H1 (cell line): ENCODE measurements around the gene REPS1. TPM values are rescaled to one million over a fixed set of nuclear protein-coding genes. Genes with fewer than 3 reads are reported as not detected.

Experiments
- CTCF ChIA-PET: fragments of 300-600 bp; sonication (Branson Sonifier 250); formaldehyde crosslinking; loops from one replicate; lab custom pipeline; 2021; ENCODE audit not compliant: partially characterized antibody; lab: Charles Lee
- POLR2A ChIA-PET: fragments of 300-600 bp; sonication (Branson Sonifier 250); formaldehyde crosslinking; loops from one replicate; lab custom pipeline; 2021; ENCODE audit warnings: inconsistent platforms; ENCODE audit not compliant: partially characterized antibody; lab: Charles Lee
- DNase-seq, 2 experiments: peaks; one replicate each; pipeline versions ENCODE4 v3.0.0 to v3.0.0-alpha.2; 2010 to 2022; ENCODE audit warnings: low spot score in 2 of 2, low read depth in 1 of 2, mixed read lengths in 1 of 2
- FAIRE-seq: peaks from 2 replicates; lab custom pipeline; 2011; peaks lifted over from hg19 to GRCh38; lab: Jason Lieb, UNC
- H2AFZ ChIP-seq: 2 replicates; pipeline ENCODE4 v1.8.1; 2012; ENCODE audit warnings: low read length, inconsistent platforms
- H2AK5ac ChIP-seq: 2 replicates; pipeline ENCODE4 v1.6.1; 2013; ENCODE audit warnings: low read depth, low read length
- H2BK120ac ChIP-seq: replicated peaks from 2 replicates; pipeline ENCODE3; 2013; ENCODE audit warnings: low read depth, low read length, inconsistent platforms
- H2BK12ac ChIP-seq: 2 replicates; pipeline ENCODE4 v1.6.1; 2013; ENCODE audit warnings: low read depth, low read length
- H2BK15ac ChIP-seq: 2 replicates; pipeline ENCODE4 v1.6.1; 2013; ENCODE audit warnings: low read length
- H2BK20ac ChIP-seq: 2 replicates; pipeline ENCODE4 v1.6.1; 2013; ENCODE audit warnings: low read length
- H2BK5ac ChIP-seq: 2 replicates; pipeline ENCODE4 v1.6.1; 2013; ENCODE audit warnings: low read depth, low read length
- H3K14ac ChIP-seq: 2 replicates; pipeline ENCODE4 v1.6.1; 2013; ENCODE audit warnings: inconsistent platforms; ENCODE audit not compliant: insufficient read length
- H3K18ac ChIP-seq: 2 replicates; pipeline ENCODE4 v1.6.1; 2013; ENCODE audit warnings: low read length; ENCODE audit errors: extremely low read depth
- H3K23ac ChIP-seq: 2 replicates; pipeline ENCODE4 v1.6.1; 2013; ENCODE audit warnings: inconsistent platforms; ENCODE audit not compliant: insufficient read length
- H3K23me2 ChIP-seq: 2 replicates; pipeline ENCODE4 v1.6.1; 2013; ENCODE audit warnings: low read depth, low read length
- H3K27ac ChIP-seq: 2 replicates; pipeline ENCODE4 v1.6.1; 2011; ENCODE audit warnings: low read depth, low read length, inconsistent platforms
- H3K27me3 ChIP-seq, 4 experiments: replicated peaks in 1 of 4; 1 replicate in 1 of 4; 2 replicates in 3 of 4; pipeline versions ENCODE4 v1.6.1 to v1.8.1; 2011 to 2013; ENCODE audit warnings: low read length in 3 of 4, mild to moderate bottlenecking in 3 of 4, inconsistent platforms in 2 of 4, mixed read lengths in 2 of 4, moderate library complexity in 1 of 4; ENCODE audit not compliant: control insufficient read depth in 3 of 4, insufficient read depth in 3 of 4; ENCODE audit errors: extremely low read depth in 1 of 4
- H3K36me3 ChIP-seq, 4 experiments: 2 replicates each; pipeline versions ENCODE4 v1.6.1 to v1.8.1; 2011 to 2013; ENCODE audit warnings: mild to moderate bottlenecking in 4 of 4, low read length in 3 of 4, moderate library complexity in 2 of 4, control low read depth in 1 of 4, inconsistent platforms in 1 of 4; ENCODE audit not compliant: insufficient read depth in 4 of 4, control insufficient read depth in 2 of 4
- H3K4ac ChIP-seq: replicated peaks from 2 replicates; pipeline ENCODE3; 2013; ENCODE audit warnings: low read length, low read depth, mixed read lengths, inconsistent platforms; ENCODE audit not compliant: insufficient read length
- H3K4me1 ChIP-seq, 4 experiments: replicated peaks in 1 of 4; 1 replicate in 1 of 4; 2 replicates in 3 of 4; pipeline versions ENCODE4 v1.6.1 to v1.8.1; 2011 to 2013; ENCODE audit warnings: low read length in 3 of 4, inconsistent platforms in 2 of 4, mixed read lengths in 1 of 4; ENCODE audit not compliant: insufficient read depth in 4 of 4, control insufficient read depth in 3 of 4
- H3K4me2 ChIP-seq, 2 experiments: 2 replicates each; pipeline versions ENCODE4 v1.6.1 to v1.8.1; 2011 to 2013; ENCODE audit warnings: low read depth in 2 of 2, low read length in 2 of 2, control low read depth in 1 of 2, inconsistent platforms in 1 of 2, mild to moderate bottlenecking in 1 of 2; ENCODE audit not compliant: insufficient read depth in 1 of 2
- H3K4me3 ChIP-seq, 4 experiments: fragments of 200-600, 300-600 bp in 1 of 4; sonication (generic), shearing (Covaris generic), sonication (Bioruptor Twin) in 1 of 4; 2 replicates each; pipeline versions ENCODE4 v1.5.1 to v1.8.1; 2011 to 2016; ENCODE audit warnings: low read length in 4 of 4, low read depth in 3 of 4, control low read depth in 2 of 4, inconsistent platforms in 2 of 4, mild to moderate bottlenecking in 2 of 4, mixed read lengths in 1 of 4, moderate library complexity in 1 of 4; ENCODE audit not compliant: insufficient read depth in 2 of 4; ENCODE audit errors: extremely low read depth in 1 of 4
- H3K56ac ChIP-seq: replicated peaks from 2 replicates; pipeline ENCODE3; 2013; ENCODE audit warnings: low read depth, mild to moderate bottlenecking, mixed read lengths, low read length, inconsistent platforms; ENCODE audit not compliant: insufficient read length
- H3K79me1 ChIP-seq: 2 replicates; pipeline ENCODE4 v1.6.1; 2013; ENCODE audit warnings: low read depth, low read length, control low read depth
- H3K79me2 ChIP-seq, 2 experiments: 2 replicates each; pipeline versions ENCODE4 v1.6.1 to v1.8.1; 2012 to 2013; ENCODE audit warnings: low read length in 2 of 2, mild to moderate bottlenecking in 2 of 2, inconsistent platforms in 1 of 2; ENCODE audit not compliant: insufficient read depth in 2 of 2, control insufficient read depth in 1 of 2
- H3K9ac ChIP-seq, 4 experiments: replicated peaks in 1 of 4; 1 replicate in 1 of 4; 2 replicates in 3 of 4; pipeline versions ENCODE4 v1.6.1 to v1.8.1; 2011 to 2013; ENCODE audit warnings: low read depth in 3 of 4, low read length in 3 of 4, control low read depth in 2 of 4, mild to moderate bottlenecking in 2 of 4, moderate library complexity in 2 of 4, inconsistent platforms in 1 of 4; ENCODE audit errors: extremely low read depth in 1 of 4
- H3K9me3 ChIP-seq, 2 experiments: 2 replicates each; pipeline versions ENCODE4 v1.6.1 to v1.8.1; 2012 to 2013; ENCODE audit warnings: mild to moderate bottlenecking in 2 of 2, moderate library complexity in 2 of 2, control low read depth in 1 of 2, inconsistent platforms in 1 of 2, low read depth in 1 of 2, low read length in 1 of 2, mixed read lengths in 1 of 2; ENCODE audit not compliant: insufficient read depth in 2 of 2
- H4K20me1 ChIP-seq, 2 experiments: replicated peaks in 1 of 2; 2 replicates each; pipeline versions ENCODE3 to v1.8.1; 2011 to 2013; ENCODE audit warnings: inconsistent platforms in 2 of 2, low read length in 2 of 2, mild to moderate bottlenecking in 1 of 2; ENCODE audit not compliant: insufficient read depth in 2 of 2, control insufficient read depth in 1 of 2
- H4K5ac ChIP-seq: 2 replicates; pipeline ENCODE4 v1.6.1; 2013; ENCODE audit warnings: low read length, low read depth, mixed read lengths, inconsistent platforms; ENCODE audit not compliant: insufficient read length
- H4K8ac ChIP-seq: 2 replicates; pipeline ENCODE4 v1.8.0; 2013; ENCODE audit warnings: mild to moderate bottlenecking, moderate library complexity, low read length, inconsistent platforms; ENCODE audit not compliant: insufficient read depth; ENCODE audit errors: extremely low read depth
- H4K91ac ChIP-seq: replicated peaks from 2 replicates; pipeline ENCODE3; 2013; ENCODE audit warnings: low read length, mixed read lengths, inconsistent platforms; ENCODE audit not compliant: insufficient read length
- CHD2 ChIP-seq: IDR thresholded peaks from 2 replicates; pipeline ENCODE4 v1.6.1; 2012; ENCODE audit warnings: low read length, improper control_type of control experiment
- EZH2 ChIP-seq: fragments of 200-600 bp; sonication (generic); IDR thresholded peaks from 2 replicates; pipeline ENCODE4 v1.7.1; 2012; ENCODE audit warnings: low read depth, mild to moderate bottlenecking, moderate library complexity, low read length, inconsistent platforms; ENCODE audit not compliant: severe bottlenecking
- FOSL1 ChIP-seq: IDR thresholded peaks from 2 replicates; pipeline ENCODE4 v1.6.1; 2011; ENCODE audit warnings: mild to moderate bottlenecking, low read depth, low read length, moderate library complexity; ENCODE audit not compliant: insufficient read depth
- HDAC2 ChIP-seq, 2 experiments: fragments of 300-600 bp in 1 of 2; sonication (generic) in 1 of 2; IDR thresholded peaks; 2 replicates each; pipeline ENCODE4 v1.6.1; 2011 to 2012; ENCODE audit warnings: low read depth in 2 of 2, low read length in 2 of 2, mild to moderate bottlenecking in 2 of 2, moderate library complexity in 2 of 2, borderline replicate concordance in 1 of 2, inconsistent platforms in 1 of 2
- KDM4A ChIP-seq: IDR thresholded peaks from one replicate; pipeline ENCODE4 v1.7.1; 2012; ENCODE audit warnings: low read depth, mild to moderate bottlenecking, moderate library complexity, low read length, inconsistent platforms; ENCODE audit not compliant: severe bottlenecking
- KDM5A ChIP-seq: fragments of 200-600 bp; IDR thresholded peaks from 2 replicates; pipeline ENCODE4 v1.7.1; 2012; ENCODE audit warnings: mild to moderate bottlenecking, low read length, inconsistent platforms, mixed read lengths
- RAD21 ChIP-seq, 2 experiments: IDR thresholded peaks in 1 of 2; conservative IDR thresholded peaks in 1 of 2; 2 replicates each; pipeline ENCODE4 v1.6.1; 2011; ENCODE audit warnings: low read depth in 2 of 2, low read length in 2 of 2, improper control_type of control experiment in 1 of 2, inconsistent platforms in 1 of 2, mild to moderate bottlenecking in 1 of 2, moderate library complexity in 1 of 2
- RBBP5 ChIP-seq: IDR thresholded peaks from 2 replicates; pipeline ENCODE4 v1.7.1; 2012; ENCODE audit warnings: low read depth, mild to moderate bottlenecking, inconsistent platforms, low read length, moderate library complexity, borderline replicate concordance
- TAF1 ChIP-seq: IDR thresholded peaks from 2 replicates; pipeline ENCODE4 v1.6.1; 2011; ENCODE audit warnings: mild to moderate bottlenecking, low read depth, low read length
- WGBS, 2 experiments: shearing (Covaris generic) in 1 of 2; methylation state at CpG; one replicate each; pipeline versions ENCODE4 v1.1.6 to v1.1.7; 2013 to 2015; ENCODE audit warnings: low lambda C conversion rate in 2 of 2, mixed read lengths in 2 of 2, inconsistent platforms in 1 of 2, low coverage in 1 of 2, missing lambda C conversion rate in 1 of 2; ENCODE audit not compliant: insufficient replicate concordance in 2 of 2, insufficient coverage in 1 of 2, insufficient read length in 1 of 2; ENCODE audit errors: extremely low coverage in 1 of 2, missing lambda C conversion rate in 1 of 2; 5-methylcytosine and 5-hydroxymethylcytosine counted together
- polyA plus RNA-seq, 7 experiments: library from polyadenylated mRNA; depleted of rRNA in 3 of 7; stranded (reverse) in 5 of 7; unstranded in 2 of 7; fragments of >200 nt in 5 of 7; fragments of 200-250 nt in 2 of 7; gene quantifications; 1 replicate in 5 of 7; 2 replicates in 1 of 7; 4 replicates in 1 of 7; pipeline versions ENCODE4 v1.2.1 to v1.2.3, GENCODE V29; 2011 to 2013; ENCODE audit warnings: missing spikeins in 2 of 7, mixed read lengths in 2 of 7
- total RNA-seq: library from RNA; stranded (reverse); fragmentation: NEBNext Ultra II Directional; extraction: Animal tissue kit (Norgen Biotek cat#: 25700); gene quantifications from 2 replicates; pipeline ENCODE4 v1.2.1, GENCODE V29; 2021

REPS1 gene
- total and polyA plus RNA-seq, 2 of the 8 experiments (the other 6 are each of a cell fraction or from before 2014, with no cell fraction given) = 52.1 to 68.9 TPM

DNA sequence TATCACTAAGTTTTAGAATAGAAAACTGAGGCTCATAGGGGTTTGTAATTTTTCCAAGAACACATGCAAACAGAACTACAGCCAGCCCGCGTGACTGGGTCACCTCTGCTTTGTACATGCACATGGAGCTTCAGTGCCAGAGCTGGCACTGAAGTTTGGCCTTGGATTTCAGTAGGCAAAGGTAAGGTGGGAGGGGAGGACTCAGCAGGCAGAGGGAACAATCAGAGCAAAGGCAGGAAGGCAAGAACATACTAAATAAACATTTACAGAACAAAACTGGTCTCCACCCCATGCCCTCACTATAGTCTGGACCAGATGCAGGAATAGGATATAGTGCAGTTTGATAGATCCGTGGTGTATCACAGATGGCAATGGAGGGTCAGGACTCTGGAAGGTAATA, 26.9 kb upstream of the REPS1 start:
- H4K5ac ChIP-seq = no peak overlapping the region
- no peak overlapping the region for H3K4me2 ChIP-seq
- no peaks in the 10 kb centered on the region for H3K27me3 ChIP-seq
- H3K27ac ChIP-seq = no peak overlapping the region
- H4K20me1 ChIP-seq = no peaks in the 10 kb centered on the region
- no peak overlapping the region for H2BK12ac ChIP-seq
- H3K9me3 ChIP-seq = no peaks in the 10 kb centered on the region
- no peak overlapping the region for H3K56ac ChIP-seq
- H2AK5ac ChIP-seq = no peak overlapping the region
- H2BK20ac ChIP-seq = no peak overlapping the region
- H3K23me2 ChIP-seq = no peaks in the 10 kb centered on the region; the same call in 1 of the 2 replicates
- DNase-seq = no peak
- H3K18ac ChIP-seq = no peak overlapping the region
- WGBS, 2 experiments = 93% methylated on average over 3 of the region's 3 CpGs; no CpG with 5 or more reads in 1 of the 2 experiments
- H3K79me2 ChIP-seq = no peaks in the 10 kb centered on the region
- no peaks in the 10 kb centered on the region for H3K36me3 ChIP-seq
- no peak overlapping the region for H3K4me3 ChIP-seq
- H2BK15ac ChIP-seq = no peak overlapping the region
- H3K79me1 ChIP-seq = no peaks in the 10 kb centered on the region
- no peak overlapping the region for H3K9ac ChIP-seq
- CTCF ChIA-PET = interaction anchor here (0.6 to 1.4 kb wide), 7 partner anchors 19 to 1457 kb away, joined by 3 to 4 read pairs (median 3); partner anchors contain the start of gene REPS1
- no peak overlapping the region for H3K14ac ChIP-seq
- H3K4me1 ChIP-seq = peaks cover 0 to 4% (median 1%) of the 10 kb centered on the region in 4 experiments; a peak in 2 of 7 replicates
- H2AFZ ChIP-seq = no peak overlapping the region
- no peak overlapping the region for H4K8ac ChIP-seq
- peak overlapping the region; percentile 64 for H2BK120ac ChIP-seq
- FAIRE-seq = no peak
- H3K4ac ChIP-seq = no peak overlapping the region
- TF ChIP-seq TAF1 = no peak
- no peak for TF ChIP-seq KDM4A
- TF ChIP-seq CHD2 = no peak
- TF ChIP-seq KDM5A = no peak
- TF ChIP-seq RAD21 (IDR thresholded peaks at IDR 0.05 in 1 of 2, conservative IDR thresholded peaks at IDR 0.05 in 1 of 2; ENCODE audit: low read depth in 2 of 2, low read length in 2 of 2) = no peak
- TF ChIP-seq EZH2 = no peak
- TF ChIP-seq RBBP5 = no peak
- TF ChIP-seq HDAC2 (IDR thresholded peaks at IDR 0.05; ENCODE audit: borderline replicate concordance in 1 of 2, low read depth in 2 of 2, low read length in 2 of 2) = no peak
- TF ChIP-seq FOSL1 = no peak
- no peak overlapping the region for H4K91ac ChIP-seq
- POLR2A ChIA-PET = interaction anchor here (2.0 kb wide), 1 partner anchor 14 kb away, joined by 5 read pairs; no protein-coding TSS in a partner anchor
- no peak overlapping the region for H2BK5ac ChIP-seq
- H3K23ac ChIP-seq = no peak overlapping the region
